SHP77 treated with DMSO at 0.1 percent for 48 hours (cell line): ENCODE results near the gene BBS4.
"Not testable (repeated sequence)": the region's sequence is repeated elsewhere in the genome, so short reads cannot be mapped to it uniquely, and the experiment has no call there.

Source experiments
- DNase-seq: peaks from one replicate; lab custom pipeline; 2025; lab: John Stamatoyannopoulos, UW

The BBS4 gene

GRCh38 chr15:72698938-72699337 lies 12.9 kb downstream of the BBS4 start:
- DNase-seq: no peak

DNA sequence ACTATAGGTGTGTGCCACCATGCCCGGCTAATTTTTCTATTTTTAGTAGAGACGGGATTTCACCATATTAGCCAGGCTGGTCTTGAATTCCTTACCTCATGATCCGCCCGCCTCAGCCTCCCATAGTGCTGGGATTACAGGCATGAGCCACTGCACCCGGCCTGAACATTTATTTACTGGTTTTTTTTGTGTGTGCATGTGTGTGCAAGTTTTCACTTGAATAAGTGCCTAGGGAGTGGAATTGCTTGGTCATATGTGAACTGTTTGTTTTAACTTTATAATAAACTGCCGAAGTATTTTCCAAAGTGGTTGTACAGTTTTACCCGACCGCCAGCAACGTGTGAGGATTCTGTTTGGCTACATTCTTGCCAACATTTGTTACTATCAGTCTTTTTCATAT lies 14.1 kb downstream of the BBS4 start:
- no peak for DNase-seq

DNA sequence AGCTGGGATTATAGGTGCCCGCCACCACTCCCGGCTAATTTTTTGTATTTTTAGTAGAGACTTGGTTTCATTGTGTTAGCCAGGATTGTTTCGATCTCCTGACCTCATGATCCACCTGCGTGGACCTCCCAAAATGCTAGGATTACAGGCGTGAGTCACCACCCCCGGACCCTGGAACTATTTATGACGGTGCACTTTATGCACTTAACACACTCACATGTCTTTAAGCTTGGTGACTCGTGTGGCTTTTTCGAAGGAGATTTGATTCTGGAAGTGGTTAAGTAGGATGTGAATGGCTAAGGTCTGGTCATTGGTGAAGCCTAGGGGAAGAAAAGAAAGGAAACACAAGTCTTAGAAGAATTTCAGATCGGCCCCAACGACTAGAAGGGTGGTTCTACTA lies 20.3 kb downstream of the BBS4 start:
- DNase-seq: no peak

- DNase-seq: not testable (repeated sequence)
These were observed 22.7 kb downstream of the BBS4 start for GRCh38 chr15:72708551-72709303.

- DNase-seq: peak; percentile 28
These were observed 36.2 kb downstream of the BBS4 start for GRCh38 chr15:72722071-72722696.

DNA sequence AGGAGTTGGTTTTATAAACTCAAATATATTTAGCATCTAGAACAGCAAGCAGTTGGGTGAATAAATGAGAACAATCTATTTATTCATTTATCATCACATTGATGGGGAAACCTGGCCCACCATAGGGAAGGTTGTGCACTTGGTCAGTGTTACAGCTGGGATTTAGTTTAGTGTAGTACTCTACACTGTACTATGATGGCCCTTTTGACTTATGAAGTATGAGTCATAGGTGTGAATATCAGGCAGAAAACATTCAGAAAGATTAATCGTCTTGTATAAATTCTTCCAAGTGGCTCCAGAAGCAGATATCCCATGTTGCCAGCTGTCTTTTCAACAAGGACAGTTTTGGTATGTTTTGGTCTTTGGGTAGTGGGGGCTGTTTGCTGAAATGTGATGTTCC lies 38.0 kb downstream of the BBS4 start:
- DNase-seq: no peak

- no peak for DNase-seq
These were observed 39.4 kb downstream of the BBS4 start for GRCh38 chr15:72725446-72725845.

GRCh38 chr15:72725851-72726250 lies 39.8 kb downstream of the BBS4 start:
- not testable (repeated sequence) for DNase-seq

DNA sequence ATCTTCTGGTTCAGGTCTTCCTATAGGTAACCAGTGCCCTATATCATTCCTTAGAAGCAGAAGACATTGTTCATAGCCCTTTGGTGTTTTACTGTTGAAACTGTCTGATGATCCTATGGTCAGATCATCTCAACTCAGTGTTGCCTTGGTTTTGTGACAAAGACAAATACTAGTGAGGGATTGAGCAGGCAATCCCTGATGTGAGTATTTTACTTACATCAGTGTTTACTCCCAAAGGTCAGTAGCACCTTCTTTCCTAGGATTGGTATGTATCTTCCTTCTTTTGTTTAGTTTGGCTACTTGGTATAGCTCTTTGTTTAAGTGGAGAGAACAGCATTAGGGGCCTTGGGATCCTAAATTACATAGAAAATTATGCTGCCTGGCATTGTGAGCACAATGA lies 41.1 kb downstream of the BBS4 start:
- DNase-seq: no peak

GRCh38 chr15:72728249-72728648 lies 42.2 kb downstream of the BBS4 start:
- DNase-seq: not testable (repeated sequence)

GRCh38 chr15:72728821-72729220 lies 42.8 kb downstream of the BBS4 start:
- DNase-seq: no peak

- no peak for DNase-seq
These were observed 46.1 kb downstream of the BBS4 start for GRCh38 chr15:72732086-72732485.

- DNase-seq: no peak
These were observed 46.5 kb downstream of the BBS4 start for GRCh38 chr15:72732516-72732915.

DNA sequence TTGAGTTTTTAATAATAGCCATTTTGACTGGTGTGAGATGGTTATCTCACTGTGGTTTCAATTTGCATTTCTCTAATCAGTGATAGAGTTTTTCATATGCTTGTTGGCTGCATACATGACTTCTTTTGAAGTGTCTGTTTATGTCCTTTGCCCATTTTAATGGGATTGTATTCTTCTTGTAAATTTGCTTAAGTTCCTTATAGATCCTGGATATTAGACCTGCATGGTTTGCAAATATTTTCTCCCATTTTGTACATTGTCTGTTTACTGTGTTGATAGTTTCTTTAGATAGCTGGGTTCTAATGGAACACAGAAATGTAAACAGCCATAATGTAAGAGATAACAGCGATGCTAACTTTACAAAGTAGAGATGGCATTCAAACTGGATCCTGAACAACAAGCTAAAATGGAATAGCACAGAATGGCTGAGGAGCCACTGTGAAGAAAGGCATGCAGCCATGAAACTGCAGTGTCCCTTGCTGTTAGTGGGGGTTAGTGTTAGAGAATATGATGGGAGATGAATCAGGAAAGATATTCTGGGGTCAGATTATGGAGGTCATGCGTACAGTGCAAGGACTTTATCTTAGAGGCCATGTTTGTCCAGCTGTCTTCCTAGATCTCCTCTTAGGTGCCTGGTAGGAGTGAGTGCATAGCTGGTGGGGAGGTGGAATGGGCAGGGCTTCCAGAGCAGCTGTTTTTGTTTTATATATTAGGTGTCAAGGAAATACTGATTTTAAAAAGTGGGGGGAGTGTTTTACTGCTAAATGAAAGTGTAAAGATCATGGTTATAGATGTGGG lies 48.1 kb downstream of the BBS4 start:
- DNase-seq: no peak

GRCh38 chr15:72735111-72735510 lies 49.1 kb downstream of the BBS4 start:
- no peak for DNase-seq

GRCh38 chr15:72737061-72737460 lies 51.1 kb downstream of the BBS4 start:
- no peak for DNase-seq

DNA sequence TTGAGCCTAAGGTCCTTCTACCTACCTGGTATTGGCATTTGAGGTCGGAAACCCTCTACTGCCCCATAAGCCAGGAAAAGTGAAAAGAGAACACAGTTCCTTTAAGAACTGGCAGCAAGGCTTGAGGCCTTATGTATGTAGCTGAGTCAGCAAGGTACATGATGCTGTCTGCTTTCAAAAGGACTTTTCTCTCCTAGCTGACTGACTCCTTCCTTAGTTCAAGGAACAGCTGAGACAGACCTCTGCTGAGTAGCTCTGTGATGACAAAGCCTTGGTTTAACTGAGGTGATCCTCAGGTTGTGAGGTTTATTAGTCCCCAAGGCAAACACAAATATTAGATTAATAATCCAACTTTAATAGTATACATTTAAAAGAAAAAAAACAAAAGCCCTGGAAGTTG lies 51.7 kb downstream of the BBS4 start:
- DNase-seq: no peak

DNA sequence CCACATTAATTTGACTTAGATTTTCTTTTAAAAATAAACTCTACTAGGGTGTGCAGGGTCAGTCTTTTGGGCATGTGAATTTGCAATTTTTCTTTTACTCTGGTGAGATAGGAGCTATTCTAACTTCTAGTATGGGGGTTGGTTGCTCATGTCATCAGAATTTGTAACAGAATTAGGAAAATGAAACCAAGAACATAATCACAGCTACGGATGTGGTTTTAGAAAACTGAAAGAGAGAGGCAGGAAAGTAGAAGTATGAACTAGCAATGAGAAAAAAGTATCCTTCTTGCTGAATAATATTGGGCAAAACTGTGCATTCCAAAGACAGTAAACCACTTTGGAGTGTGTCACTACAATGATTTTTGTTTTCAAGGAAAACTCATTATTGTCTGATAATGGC lies 54.2 kb downstream of the BBS4 start:
- no peak for DNase-seq

GRCh38 chr15:72749700-72750099 lies 63.7 kb downstream of the BBS4 start:
- DNase-seq: no peak

DNA sequence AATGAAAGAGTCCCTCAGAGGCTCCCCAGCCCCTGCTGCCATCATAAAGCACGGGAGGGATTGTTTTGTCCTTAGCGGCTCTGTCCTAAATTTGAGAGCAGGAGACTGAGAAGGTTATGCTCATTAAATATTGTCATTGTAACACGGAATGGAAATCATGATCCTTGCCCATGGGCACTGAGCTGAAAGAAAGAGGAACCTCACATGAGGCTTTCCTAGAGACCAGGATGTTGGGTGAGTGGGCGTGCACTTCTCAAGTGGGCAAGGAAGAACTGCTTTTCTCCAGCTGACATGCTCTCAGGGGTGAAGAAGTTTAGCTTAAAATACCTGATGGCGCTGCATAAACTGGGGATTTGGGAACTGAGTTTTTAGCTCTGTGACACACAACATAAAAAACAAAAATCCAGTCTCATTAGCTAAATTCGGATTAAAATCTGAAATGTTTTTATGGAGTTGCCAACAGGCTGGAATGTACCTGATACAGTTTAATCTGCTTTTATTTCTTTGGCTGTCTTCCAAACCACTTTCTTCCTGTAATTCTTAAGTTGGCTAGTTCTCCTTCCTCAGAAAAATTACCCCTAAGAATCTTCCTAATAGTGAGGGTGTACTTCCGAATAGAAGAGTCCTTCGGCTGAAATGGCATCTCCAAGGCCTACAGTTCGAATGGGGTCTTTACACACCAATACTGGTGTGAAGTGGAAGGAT lies 65.9 kb downstream of the BBS4 start:
- DNase-seq: no peak

- DNase-seq: no peak
These were observed 68.1 kb downstream of the BBS4 start for GRCh38 chr15:72754096-72754495.

- no peak for DNase-seq
These were observed 72.2 kb downstream of the BBS4 start for GRCh38 chr15:72758182-72758581.
